DND-41 (cell line): ENCODE results near the gene RAB6A.

Experiments used
- ATAC-seq: fragments of 200-7000 bp; cut with Tn5 transposase; 3 replicates; pipeline ENCODE4 v1.9.1; 2021; ENCODE audit warnings: low read depth; ENCODE audit not compliant: insufficient read depth
- DNase-seq: peaks from one replicate; pipeline ENCODE4 v3.0.0-alpha.2; 2020
- H2AFZ ChIP-seq: 2 replicates; pipeline ENCODE4 v1.6.0; 2012; ENCODE audit warnings: low read depth, low read length
- H3K27ac ChIP-seq: 2 replicates; pipeline ENCODE4 v1.5.1; 2012; ENCODE audit warnings: low read length, inconsistent platforms
- H3K27me3 ChIP-seq: fragments of 200-600 bp; sonication (generic); 2 replicates; pipeline ENCODE4 v1.6.0; 2012; ENCODE audit warnings: low read length, mild to moderate bottlenecking, inconsistent platforms; ENCODE audit not compliant: insufficient read depth, poor library complexity
- H3K36me3 ChIP-seq: 2 replicates; pipeline ENCODE4 v1.5.1; 2012; ENCODE audit warnings: low read length, inconsistent platforms; ENCODE audit not compliant: insufficient read depth
- H3K4me1 ChIP-seq: 2 replicates; pipeline ENCODE4 v1.5.1; 2012; ENCODE audit warnings: mild to moderate bottlenecking, low read length; ENCODE audit not compliant: insufficient read depth
- H3K4me2 ChIP-seq: 2 replicates; pipeline ENCODE4 v1.6.0; 2012; ENCODE audit warnings: mild to moderate bottlenecking, moderate library complexity, low read length, inconsistent platforms; ENCODE audit not compliant: insufficient read depth
- H3K4me3 ChIP-seq, 2 experiments: fragments of 200-600 bp in 1 of 2; shearing (Covaris generic) in 1 of 2; 2 replicates each; pipeline ENCODE4 v1.5.1; 2012 to 2016; ENCODE audit warnings: inconsistent platforms in 2 of 2, low read length in 2 of 2, mild to moderate bottlenecking in 2 of 2, low read depth in 1 of 2, moderate library complexity in 1 of 2
- H3K79me2 ChIP-seq: 2 replicates; pipeline ENCODE4 v1.6.0; 2012; ENCODE audit warnings: low read length, inconsistent platforms; ENCODE audit not compliant: insufficient read depth
- H3K9ac ChIP-seq: 2 replicates; pipeline ENCODE4 v1.6.0; 2012; ENCODE audit warnings: low read depth, mild to moderate bottlenecking, inconsistent platforms, low read length, moderate library complexity
- H3K9me3 ChIP-seq: 2 replicates; pipeline ENCODE4 v1.5.1; 2012; ENCODE audit warnings: low read length, moderate library complexity, mild to moderate bottlenecking, inconsistent platforms; ENCODE audit not compliant: insufficient read depth, severe bottlenecking
- H4K20me1 ChIP-seq: 2 replicates; pipeline ENCODE4 v1.6.0; 2012; ENCODE audit warnings: low read length; ENCODE audit not compliant: insufficient read depth
- CTCF ChIP-seq: IDR thresholded peaks from 2 replicates; pipeline ENCODE4 v1.5.1; 2012; ENCODE audit warnings: borderline replicate concordance, low read length, moderate library complexity, mild to moderate bottlenecking; ENCODE audit not compliant: poor library complexity, severe bottlenecking; ENCODE audit errors: extremely low read depth
- EZH2 ChIP-seq: IDR thresholded peaks from 3 replicates; pipeline ENCODE4 v1.6.1; 2012; ENCODE audit warnings: borderline replicate concordance, low read depth, mild to moderate bottlenecking, moderate library complexity, low read length, inconsistent platforms; ENCODE audit not compliant: severe bottlenecking

The RAB6A gene

GRCh38 chr11:73647459-73648100 lies 113.3 kb downstream of the RAB6A start:
- Histone ChIP-seq H4K20me1 (peaks cover 3% of the 10 kb centered on the region; the same call in 1 of the 2 replicates), H3K9me3 (no peaks in the 10 kb centered on the region), H3K79me2 (no peaks in the 10 kb centered on the region), H3K27me3 (no peaks in the 10 kb centered on the region), H3K9ac (no peak overlapping the region), H3K4me3 (no peak overlapping the region), H3K27ac (no peak overlapping the region), H3K4me2 (no peak overlapping the region), H3K36me3 (no peaks in the 10 kb centered on the region), H3K4me1 (no peaks in the 10 kb centered on the region), H2AFZ (no peak overlapping the region)
- peak; percentile 90 for ATAC-seq
- DNase-seq, result peak; percentile 68
- TF ChIP-seq CTCF, result no peak
- TF ChIP-seq EZH2, result no peak

- no peak for ATAC-seq
- Histone ChIP-seq H3K27me3 (no peaks in the 10 kb centered on the region), H3K27ac (no peak within 1 kb of the TSS), H3K36me3 (no peaks in the 10 kb centered on the region), H3K4me2 (no peak within 1 kb of the TSS), H2AFZ (no peak within 1 kb of the TSS), H3K4me1 (no peaks in the 10 kb centered on the region), H3K4me3 (no peak within 1 kb of the TSS), H3K79me2 (no peaks in the 10 kb centered on the region), H3K9ac (no peak within 1 kb of the TSS), H3K9me3 (no peaks in the 10 kb centered on the region), H4K20me1 (no peaks in the 10 kb centered on the region; the same call in 1 of the 2 replicates)
- DNase-seq, result no peak
- TF ChIP-seq CTCF (no peak), EZH2 (no peak)
These were observed 114.8 kb downstream of the RAB6A start, which contains the start of gene PLEKHB1 for GRCh38 chr11:73645972-73646631. Gene PLEKHB1 (plus strand): TSS chr11:73646581. CDS start chr11:73646609, 28 bp downstream.

GRCh38 chr11:73645121-73645969 lies 115.5 kb downstream of the RAB6A start:
- Histone ChIP-seq H2AFZ (no peak overlapping the region), H3K27me3 (no peaks in the 10 kb centered on the region), H3K4me3 (no peak overlapping the region), H3K4me2 (no peak overlapping the region), H3K36me3 (no peaks in the 10 kb centered on the region), H3K27ac (no peak overlapping the region), H3K4me1 (no peaks in the 10 kb centered on the region), H3K9me3 (no peaks in the 10 kb centered on the region), H4K20me1 (no peaks in the 10 kb centered on the region; the same call in 1 of the 2 replicates), H3K9ac (no peak overlapping the region), H3K79me2 (no peaks in the 10 kb centered on the region)
- no peak for DNase-seq
- TF ChIP-seq CTCF (no peak), EZH2 (no peak)
- ATAC-seq, result no peak
